Uterus (tissue), 2 donors: ENCODE data around the gene TLCD4.

ENCODE experiments used
- CTCF ChIP-seq, 4 experiments: fragments of 200-600 bp in 2 of 4; fragments of 450-650 bp in 2 of 4; sonication (generic) in 2 of 4; IDR thresholded peaks; one replicate each; pipeline ENCODE4 v1.5.1; 2016 to 2019; ENCODE audit warnings: antibody characterized with exemption in 4 of 4, mild to moderate bottlenecking in 2 of 4, moderate library complexity in 1 of 4
- POLR2A ChIP-seq, 2 donors: fragments of 450-650 bp; IDR thresholded peaks; one replicate each; pipeline ENCODE4 v1.6.1; 2016; ENCODE audit warnings: antibody characterized with exemption in 2 of 2, mild to moderate bottlenecking in 1 of 2, moderate library complexity in 1 of 2

GRCh38 chr1:95127380-95127779 lies 10.2 kb downstream of the TLCD4 start:
- TF ChIP-seq CTCF (IDR thresholded peaks at IDR 0.05) (no peak), POLR2A (IDR thresholded peaks at IDR 0.05) (no peak)
